Keratinocyte (primary cell): Measurements from ENCODE around the gene RRBP1. TPM values are rescaled to one million over a fixed set of nuclear protein-coding genes. Genes with fewer than 3 reads are reported as not detected.

ENCODE experiments used
- DNase-seq: peaks from one replicate; pipeline ENCODE4 v3.0.0-alpha.2; 2011; ENCODE audit warnings: low read depth, missing footprints, low spot score
- FAIRE-seq: peaks from 2 replicates; lab custom pipeline; 2011; peaks lifted over from hg19 to GRCh38; lab: Jason Lieb, UNC
- H2AFZ ChIP-seq: 2 replicates; pipeline ENCODE4 v1.6.0; 2012; ENCODE audit warnings: low read length, control low read depth, inconsistent platforms; ENCODE audit not compliant: control insufficient read depth
- H3K27ac ChIP-seq: 2 replicates; pipeline ENCODE4 v1.5.1; 2011; ENCODE audit warnings: low read length; ENCODE audit not compliant: control insufficient read depth, insufficient read depth
- H3K27me3 ChIP-seq: 3 replicates; pipeline ENCODE4 v1.6.0; 2011; ENCODE audit warnings: low read length; ENCODE audit not compliant: control insufficient read depth, insufficient read depth; ENCODE audit errors: extremely low read depth
- H3K36me3 ChIP-seq, 2 experiments: 2 replicates in 1 of 2; 3 replicates in 1 of 2; pipeline ENCODE4 v1.5.1; 2011; ENCODE audit warnings: low read length in 2 of 2, mild to moderate bottlenecking in 1 of 2; ENCODE audit not compliant: control insufficient read depth in 2 of 2, insufficient read depth in 2 of 2; ENCODE audit errors: extremely low read depth in 1 of 2
- H3K4me1 ChIP-seq: 3 replicates; pipeline ENCODE4 v1.5.1; 2011; ENCODE audit warnings: low read length; ENCODE audit not compliant: control insufficient read depth, insufficient read depth; ENCODE audit errors: extremely low read depth
- H3K4me2 ChIP-seq: 3 replicates; pipeline ENCODE4 v1.6.0; 2011; ENCODE audit warnings: low read depth, low read length; ENCODE audit not compliant: control insufficient read depth, insufficient read depth; ENCODE audit errors: extremely low read depth
- H3K4me3 ChIP-seq, 3 experiments: fragments of 200-600 bp in 1 of 3; sonication (generic) in 1 of 3; 2 replicates in 2 of 3; 3 replicates in 1 of 3; pipeline ENCODE4 v1.5.1; 2011 to 2016; ENCODE audit warnings: low read length in 3 of 3, mild to moderate bottlenecking in 3 of 3, control low read depth in 2 of 3, inconsistent platforms in 1 of 3, low read depth in 1 of 3, mixed read lengths in 1 of 3, mixed run types in 1 of 3, moderate library complexity in 1 of 3; ENCODE audit not compliant: control insufficient read depth in 2 of 3, insufficient read depth in 2 of 3; ENCODE audit errors: extremely low read depth in 1 of 3
- H3K79me2 ChIP-seq: 2 replicates; pipeline ENCODE4 v1.6.0; 2012; ENCODE audit warnings: low read length; ENCODE audit not compliant: control insufficient read depth, insufficient read depth
- H3K9ac ChIP-seq: 3 replicates; pipeline ENCODE4 v1.6.0; 2011; ENCODE audit warnings: low read length; ENCODE audit not compliant: control insufficient read depth, insufficient read depth; ENCODE audit errors: extremely low read depth
- H3K9me1 ChIP-seq: 3 replicates; pipeline ENCODE4 v1.6.0; 2011; ENCODE audit warnings: low read length; ENCODE audit not compliant: control insufficient read depth, insufficient read depth; ENCODE audit errors: extremely low read depth
- H3K9me3 ChIP-seq: 2 replicates; pipeline ENCODE4 v1.5.1; 2012; ENCODE audit warnings: low read depth, low read length; ENCODE audit not compliant: control insufficient read depth
- H4K20me1 ChIP-seq: 3 replicates; pipeline ENCODE4 v1.6.0; 2011; ENCODE audit warnings: low read length; ENCODE audit not compliant: control insufficient read depth, insufficient read depth; ENCODE audit errors: extremely low read depth
- EZH2 ChIP-seq: IDR thresholded peaks from one replicate; pipeline ENCODE4 v1.6.1; 2012; ENCODE audit warnings: inconsistent platforms, mild to moderate bottlenecking, low read length, moderate library complexity
- dilution Hi-C: fragments of 300-500 bp; cut with MboI; formaldehyde crosslinking; loops from one replicate; pipeline ENCODE4 v1.7.0; 2020; ENCODE audit warnings: low sequenced_read_pairs; ENCODE audit not compliant: extremely low pct_ligation_motif_present
- polyA plus RNA-seq, 5 experiments: library from polyadenylated mRNA; depleted of rRNA in 3 of 5; stranded (reverse) in 3 of 5; stranded (forward) in 1 of 5; unstranded in 1 of 5; fragments of >200 nt; gene quantifications; 1 replicate in 1 of 5; 2 replicates in 3 of 5; 3 replicates in 1 of 5; pipeline versions ENCODE4 v1.2.1 to v1.2.3, GENCODE V29; 2011 to 2012; ENCODE audit warnings: missing spikeins in 2 of 5, low read depth in 1 of 5, low replicate concordance in 1 of 5
- TF ChIP-seq, protein P1 (sequence below), 3 experiments: IDR thresholded peaks in 1 of 3; conservative IDR thresholded peaks in 1 of 3; optimal IDR thresholded peaks in 1 of 3; 2 replicates in 2 of 3; 3 replicates in 1 of 3; pipeline versions ENCODE3 to v1.5.1; 2011; ENCODE audit warnings: low read length in 3 of 3, mild to moderate bottlenecking in 3 of 3, moderate library complexity in 2 of 3, control low read depth in 1 of 3, inconsistent platforms in 1 of 3; ENCODE audit not compliant: insufficient read depth in 2 of 3; ENCODE audit errors: extremely low read depth in 1 of 3

The RRBP1 gene
- polyA plus RNA-seq, 1 donor (not counting 4 experiments of a cell fraction or from before 2014, with no cell fraction given) = 43.9 TPM

DNA sequence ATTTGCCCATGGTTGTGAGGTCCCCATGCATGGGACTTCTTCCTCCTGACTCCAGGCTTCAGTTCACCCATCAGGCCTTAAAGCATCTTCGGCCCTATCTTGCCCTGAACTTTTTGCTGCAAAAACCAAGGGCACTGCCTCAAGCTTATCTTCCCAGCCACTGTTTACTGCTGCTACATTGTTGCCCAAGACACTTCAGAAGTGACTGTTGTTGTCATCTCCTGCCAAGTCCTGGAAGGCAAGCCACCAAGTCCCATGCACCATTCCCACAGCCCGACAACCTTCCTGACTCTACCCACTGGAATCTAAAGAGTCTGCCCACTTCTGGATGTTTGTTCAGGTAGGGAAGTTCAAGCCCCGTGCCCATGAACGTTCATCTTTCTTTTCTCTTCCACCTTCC is 30.2 kb upstream of the RRBP1 start:
- no peaks in the 10 kb centered on the region for H3K79me2 ChIP-seq
- dilution Hi-C loops = no loop called here
- H3K4me1 ChIP-seq = no peaks in the 10 kb centered on the region
- no peak for FAIRE-seq
- TF ChIP-seq, protein P1, sequence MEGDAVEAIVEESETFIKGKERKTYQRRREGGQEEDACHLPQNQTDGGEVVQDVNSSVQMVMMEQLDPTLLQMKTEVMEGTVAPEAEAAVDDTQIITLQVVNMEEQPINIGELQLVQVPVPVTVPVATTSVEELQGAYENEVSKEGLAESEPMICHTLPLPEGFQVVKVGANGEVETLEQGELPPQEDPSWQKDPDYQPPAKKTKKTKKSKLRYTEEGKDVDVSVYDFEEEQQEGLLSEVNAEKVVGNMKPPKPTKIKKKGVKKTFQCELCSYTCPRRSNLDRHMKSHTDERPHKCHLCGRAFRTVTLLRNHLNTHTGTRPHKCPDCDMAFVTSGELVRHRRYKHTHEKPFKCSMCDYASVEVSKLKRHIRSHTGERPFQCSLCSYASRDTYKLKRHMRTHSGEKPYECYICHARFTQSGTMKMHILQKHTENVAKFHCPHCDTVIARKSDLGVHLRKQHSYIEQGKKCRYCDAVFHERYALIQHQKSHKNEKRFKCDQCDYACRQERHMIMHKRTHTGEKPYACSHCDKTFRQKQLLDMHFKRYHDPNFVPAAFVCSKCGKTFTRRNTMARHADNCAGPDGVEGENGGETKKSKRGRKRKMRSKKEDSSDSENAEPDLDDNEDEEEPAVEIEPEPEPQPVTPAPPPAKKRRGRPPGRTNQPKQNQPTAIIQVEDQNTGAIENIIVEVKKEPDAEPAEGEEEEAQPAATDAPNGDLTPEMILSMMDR (optimal IDR thresholded peaks at IDR 0.05 in 1 of 3, IDR thresholded peaks at IDR 0.05 in 1 of 3, conservative IDR thresholded peaks at IDR 0.05 in 1 of 3; ENCODE audit: extremely low read depth in 1 of 3, insufficient read depth in 2 of 3, low read length in 3 of 3) = no peak
- TF ChIP-seq EZH2 = no peak
- no peak overlapping the region for H2AFZ ChIP-seq
- DNase-seq = no peak
- no peak overlapping the region for H3K9ac ChIP-seq
- H3K27me3 ChIP-seq = no peaks in the 10 kb centered on the region
- H3K27ac ChIP-seq = no peak overlapping the region
- H3K36me3 ChIP-seq = no peaks in the 10 kb centered on the region
- no peaks in the 10 kb centered on the region for H3K9me3 ChIP-seq
- H3K4me3 ChIP-seq = no peak overlapping the region
- H3K9me1 ChIP-seq = no peaks in the 10 kb centered on the region
- no peak overlapping the region for H3K4me2 ChIP-seq
- no peaks in the 10 kb centered on the region for H4K20me1 ChIP-seq

DNA sequence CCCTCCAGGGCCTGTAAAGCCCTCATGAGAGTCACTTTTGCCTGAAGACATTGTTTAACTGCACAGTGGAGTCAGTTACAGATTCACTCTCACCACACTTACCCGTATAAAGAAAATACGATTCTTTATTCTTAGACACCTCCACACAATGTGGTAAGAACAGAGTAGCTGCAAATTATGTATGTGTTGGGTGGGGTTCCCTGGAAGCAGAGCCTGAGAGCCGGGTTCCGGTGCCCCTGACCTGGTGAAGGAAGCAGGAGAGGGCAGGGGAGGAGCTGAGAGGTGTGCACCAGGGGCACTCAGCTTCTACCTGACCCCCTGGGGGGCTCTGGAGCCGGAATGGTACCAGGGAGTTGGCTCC is 29.2 kb upstream of the RRBP1 start:
- Histone ChIP-seq H2AFZ (no peak overlapping the region), H3K4me3 (no peak overlapping the region), H3K9me3 (no peaks in the 10 kb centered on the region), H3K9ac (no peak overlapping the region), H3K27ac (no peak overlapping the region), H3K4me1 (no peaks in the 10 kb centered on the region), H3K4me2 (no peak overlapping the region), H3K27me3 (no peaks in the 10 kb centered on the region), H3K9me1 (no peaks in the 10 kb centered on the region), H4K20me1 (no peaks in the 10 kb centered on the region), H3K79me2 (no peaks in the 10 kb centered on the region), H3K36me3 (no peaks in the 10 kb centered on the region)
- dilution Hi-C loops = no loop called here
- FAIRE-seq = no peak
- TF ChIP-seq, protein P1 (optimal IDR thresholded peaks at IDR 0.05 in 1 of 3, IDR thresholded peaks at IDR 0.05 in 1 of 3, conservative IDR thresholded peaks at IDR 0.05 in 1 of 3; ENCODE audit: extremely low read depth in 1 of 3, insufficient read depth in 2 of 3, low read length in 3 of 3) = no peak
- no peak for TF ChIP-seq EZH2
- DNase-seq = no peak
